Suprapubic skin (tissue), 3 donors: ENCODE data around the gene SEMA3D.

Source experiments
- EP300 ChIP-seq: sonication (generic); formaldehyde crosslinking; IDR thresholded peaks from one replicate; pipeline ENCODE4 v1.6.1; 2017; ENCODE audit warnings: antibody characterized with exemption
- TF ChIP-seq, protein P1 (sequence below), 2 donors: fragments of 200-600 bp in 1 of 2; fragments of 450-650 bp in 1 of 2; sonication (generic) in 1 of 2; IDR thresholded peaks; one replicate each; pipeline ENCODE4 v1.5.1; 2016 to 2019; ENCODE audit warnings: antibody characterized with exemption in 2 of 2, mild to moderate bottlenecking in 1 of 2, moderate library complexity in 1 of 2

- TF ChIP-seq, protein P1, sequence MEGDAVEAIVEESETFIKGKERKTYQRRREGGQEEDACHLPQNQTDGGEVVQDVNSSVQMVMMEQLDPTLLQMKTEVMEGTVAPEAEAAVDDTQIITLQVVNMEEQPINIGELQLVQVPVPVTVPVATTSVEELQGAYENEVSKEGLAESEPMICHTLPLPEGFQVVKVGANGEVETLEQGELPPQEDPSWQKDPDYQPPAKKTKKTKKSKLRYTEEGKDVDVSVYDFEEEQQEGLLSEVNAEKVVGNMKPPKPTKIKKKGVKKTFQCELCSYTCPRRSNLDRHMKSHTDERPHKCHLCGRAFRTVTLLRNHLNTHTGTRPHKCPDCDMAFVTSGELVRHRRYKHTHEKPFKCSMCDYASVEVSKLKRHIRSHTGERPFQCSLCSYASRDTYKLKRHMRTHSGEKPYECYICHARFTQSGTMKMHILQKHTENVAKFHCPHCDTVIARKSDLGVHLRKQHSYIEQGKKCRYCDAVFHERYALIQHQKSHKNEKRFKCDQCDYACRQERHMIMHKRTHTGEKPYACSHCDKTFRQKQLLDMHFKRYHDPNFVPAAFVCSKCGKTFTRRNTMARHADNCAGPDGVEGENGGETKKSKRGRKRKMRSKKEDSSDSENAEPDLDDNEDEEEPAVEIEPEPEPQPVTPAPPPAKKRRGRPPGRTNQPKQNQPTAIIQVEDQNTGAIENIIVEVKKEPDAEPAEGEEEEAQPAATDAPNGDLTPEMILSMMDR (IDR thresholded peaks at IDR 0.05), result no peak
- no peak for TF ChIP-seq EP300
Measured at GRCh38 chr7:84949067-84949466, 237.8 kb downstream of the SEMA3D start.
